Left renal pelvis (tissue), 4 donors: ENCODE measurements around the gene TRMT44. TPM values are rescaled to one million over a fixed set of nuclear protein-coding genes. Genes with fewer than 3 reads are reported as not detected.
"Not testable (repeated sequence)": the region's sequence is repeated elsewhere in the genome, so short reads cannot be mapped to it uniquely, and the experiment has no call there.

Source experiments
- DNase-seq, 4 donors: peaks; one replicate each; pipeline ENCODE4 v3.0.0-alpha.2; 2013; ENCODE audit warnings: low read depth in 4 of 4, low spot score in 3 of 4
- polyA plus RNA-seq, 4 donors: library from polyadenylated mRNA; unstranded; fragments of 120-200 nt; gene quantifications; one replicate each; pipeline ENCODE4 v1.2.1, GENCODE V29; 2013; ENCODE audit not compliant: insufficient read length in 4 of 4

TRMT44 gene
- polyA plus RNA-seq, 4 donors, result 11.4 to 20.0 (median 14.1) TPM

DNA sequence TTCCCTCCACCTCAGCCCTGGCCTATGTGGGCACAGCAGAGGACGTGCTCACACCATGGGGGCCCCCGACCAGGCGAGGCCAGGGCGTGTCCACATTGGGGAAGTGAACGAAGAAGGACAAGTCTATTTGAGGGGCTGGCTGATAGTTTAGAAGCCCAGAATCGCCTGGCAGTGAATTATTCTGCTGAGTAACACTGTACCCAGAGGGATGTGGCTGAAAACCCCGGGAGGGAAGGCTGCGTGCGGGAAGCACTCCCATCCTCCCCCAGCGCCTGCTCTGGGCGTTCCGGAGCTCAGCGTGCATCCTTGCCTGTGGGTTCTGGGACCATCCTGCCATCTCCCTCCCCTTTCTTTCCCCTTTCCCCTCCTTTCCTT is 66.6 kb downstream of the TRMT44 start:
- DNase-seq, result no peak

DNA sequence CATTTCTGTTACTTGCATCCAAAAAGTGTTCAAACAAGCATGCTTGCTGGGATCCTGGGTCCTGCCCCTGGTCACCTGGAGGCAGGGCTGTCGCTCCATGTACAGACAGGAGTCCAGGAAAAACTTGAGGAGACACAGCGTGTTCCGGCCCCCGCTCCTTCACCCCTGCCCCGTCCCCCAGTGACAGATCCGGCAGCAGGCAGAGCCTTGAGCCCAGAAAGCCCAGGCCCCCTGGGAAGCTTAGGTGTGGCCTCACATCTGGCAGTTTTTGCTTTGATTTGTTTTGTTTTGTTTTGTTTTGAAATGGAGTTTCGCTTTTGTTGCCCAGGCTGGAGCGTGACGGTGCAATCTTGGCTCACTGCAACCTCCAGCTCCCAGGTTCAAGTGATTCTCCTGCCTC is 67.0 kb downstream of the TRMT44 start:
- no peak for DNase-seq

DNA sequence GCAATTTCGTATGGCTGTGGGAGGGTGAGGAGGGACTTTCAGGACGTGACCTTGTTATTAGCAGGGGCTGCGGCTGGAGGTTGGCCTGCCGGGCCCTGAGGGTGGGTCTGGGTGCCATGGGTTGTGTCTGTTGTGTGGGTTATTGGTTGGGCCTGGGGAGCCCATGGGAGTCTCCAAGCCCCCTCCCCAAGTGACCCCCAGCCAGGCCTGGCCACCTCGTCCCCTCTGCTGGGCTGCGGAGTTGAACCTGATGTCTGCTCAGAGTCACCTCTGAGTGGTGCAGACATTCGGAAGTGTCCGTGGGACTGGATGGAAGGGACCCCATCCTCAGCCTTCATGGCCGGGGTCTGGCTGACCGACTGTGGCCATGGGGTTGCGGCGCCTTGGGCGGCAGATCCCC is 67.7 kb downstream of the TRMT44 start:
- DNase-seq, result no peak

DNA sequence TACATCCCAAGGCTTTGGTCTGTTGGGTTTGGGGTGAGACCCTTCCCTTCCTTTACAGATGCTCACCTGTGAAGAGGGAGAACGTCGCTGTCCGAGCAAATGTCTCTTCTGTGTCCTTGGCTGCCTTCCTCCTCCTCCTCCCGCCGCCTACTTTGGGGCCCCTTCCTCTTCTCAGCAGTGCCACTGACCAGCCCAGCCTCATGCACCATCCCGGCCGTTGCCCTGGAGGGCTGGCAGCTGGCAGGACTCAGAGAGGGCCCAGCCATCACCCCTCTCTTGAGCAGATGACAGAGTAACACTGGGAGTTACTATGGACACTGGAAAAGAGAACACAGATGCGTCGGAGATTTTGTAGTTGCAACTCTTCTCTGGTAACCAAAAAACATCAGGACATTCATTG is 68.2 kb downstream of the TRMT44 start:
- DNase-seq, result no peak

DNA sequence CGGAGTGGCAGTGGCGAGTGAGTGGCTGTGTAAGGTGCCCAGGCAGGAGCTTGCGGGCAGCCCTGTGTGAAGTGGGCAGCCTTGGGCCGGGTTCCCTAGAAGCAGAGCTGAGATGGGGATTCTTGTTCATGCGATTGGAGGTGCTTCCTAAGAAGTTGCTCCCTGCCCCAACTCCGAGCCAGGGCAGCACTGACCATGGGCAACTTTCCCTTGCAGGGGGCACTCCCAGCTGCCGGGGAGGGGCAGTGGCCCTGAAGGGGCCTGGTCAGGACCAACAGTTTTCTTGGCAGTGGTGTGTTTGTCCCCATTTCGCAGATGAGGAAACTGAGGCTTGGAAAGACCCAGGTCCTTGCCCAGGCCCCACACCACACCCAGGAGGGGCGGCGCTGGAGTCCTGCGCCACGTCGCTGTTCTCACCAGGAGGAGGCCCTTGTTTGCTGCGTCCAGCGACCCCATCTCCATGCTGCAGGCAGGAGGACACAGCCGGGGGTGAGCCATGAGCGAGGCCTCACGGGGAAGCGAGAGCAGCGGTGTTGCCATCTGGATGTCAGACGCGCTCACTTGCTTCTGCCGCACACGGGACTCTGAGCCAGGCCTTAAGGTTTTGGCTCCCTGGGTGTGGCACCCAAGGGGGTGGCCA is 68.9 kb downstream of the TRMT44 start:
- DNase-seq, result no peak

DNA sequence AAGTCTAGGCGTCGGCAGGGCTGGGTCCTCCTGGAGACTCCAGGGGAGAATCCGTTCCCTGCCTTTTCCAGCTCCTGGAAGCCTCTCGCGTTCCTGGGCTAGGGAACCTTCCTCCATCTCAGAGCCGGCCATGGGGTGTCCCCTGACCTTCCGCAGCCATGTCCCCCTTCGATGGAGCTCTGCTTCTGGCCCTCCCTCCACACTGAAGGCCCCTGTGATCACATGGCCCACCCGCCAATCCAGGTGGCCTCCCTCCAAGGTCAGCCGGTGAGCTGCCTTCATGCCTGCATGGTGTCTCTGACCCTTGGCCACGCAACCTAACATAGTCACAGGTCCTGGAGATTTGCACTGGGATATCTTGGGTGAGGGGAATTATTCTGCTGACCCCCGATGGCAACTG is 69.6 kb downstream of the TRMT44 start:
- DNase-seq, result no peak

DNA sequence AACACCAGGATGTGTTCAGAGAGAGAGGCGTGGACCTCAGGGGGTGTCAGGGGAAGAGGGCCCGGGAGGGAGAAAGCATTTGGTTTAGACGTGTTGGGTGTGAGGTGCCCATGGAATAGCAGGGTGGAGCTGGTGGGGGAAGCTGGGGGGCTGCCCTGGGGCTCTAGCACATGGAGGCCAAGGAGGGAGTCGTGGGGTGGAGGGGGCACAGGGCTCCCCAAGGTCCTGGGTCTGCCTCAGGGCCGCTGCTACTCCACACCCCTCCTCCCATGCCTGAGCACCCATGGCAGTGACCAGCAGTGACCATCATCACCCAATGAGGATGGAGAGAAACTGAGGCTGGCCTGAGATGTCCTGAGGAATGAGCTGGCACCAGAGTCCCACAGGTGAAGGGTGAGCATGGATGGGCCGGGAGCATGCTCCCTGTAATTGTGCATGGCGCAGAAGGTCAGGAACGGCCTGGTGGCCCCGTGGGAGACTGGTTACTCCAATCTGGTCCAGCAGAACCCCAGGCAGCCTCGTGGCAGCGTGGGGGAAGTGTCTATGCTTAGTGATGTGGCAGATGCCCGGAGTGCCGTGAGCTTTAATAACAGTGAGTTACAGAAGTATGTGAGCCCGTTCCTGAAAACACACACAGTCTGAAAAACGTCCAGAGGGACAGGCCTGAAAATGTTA is 70.2 kb downstream of the TRMT44 start:
- DNase-seq, result no peak

DNA sequence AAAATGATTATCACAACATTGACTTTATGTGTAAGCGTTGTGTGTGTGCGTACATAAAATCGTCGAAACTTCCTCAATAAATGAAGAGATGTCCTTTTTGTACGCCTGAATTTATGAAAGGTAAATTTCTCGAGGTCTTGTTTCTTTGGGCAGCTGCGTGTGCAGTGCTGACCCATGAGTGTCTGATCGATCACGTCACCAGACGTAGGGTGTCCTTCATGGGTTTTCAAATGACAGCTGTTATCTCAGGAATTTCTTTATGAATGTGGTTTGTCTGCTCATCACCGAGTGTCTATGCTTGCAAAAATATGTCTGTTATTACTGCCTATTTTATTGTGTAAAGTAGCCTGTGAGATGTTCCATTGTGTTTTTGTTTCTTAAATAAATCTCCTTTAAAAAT is 71.9 kb downstream of the TRMT44 start:
- DNase-seq, result no peak

DNA sequence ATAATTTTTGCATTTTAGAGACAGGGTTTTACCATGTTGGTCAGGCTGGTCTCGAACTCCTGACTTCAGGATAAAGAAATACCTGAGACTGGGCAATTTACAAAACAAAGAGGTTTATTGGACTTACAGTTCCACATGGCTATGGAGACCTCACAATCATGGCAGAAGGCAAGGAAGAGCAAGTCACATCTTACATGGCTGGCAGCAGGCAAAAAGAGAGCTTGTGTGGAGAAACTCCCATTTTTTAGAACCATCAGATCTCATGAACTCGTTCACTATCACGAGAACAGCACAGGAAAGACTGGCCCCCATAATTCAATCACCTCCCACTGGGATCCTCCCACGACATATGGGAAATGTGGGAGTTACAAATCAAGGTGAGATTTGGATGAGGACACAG is 72.5 kb downstream of the TRMT44 start:
- not testable (repeated sequence) for DNase-seq

DNA sequence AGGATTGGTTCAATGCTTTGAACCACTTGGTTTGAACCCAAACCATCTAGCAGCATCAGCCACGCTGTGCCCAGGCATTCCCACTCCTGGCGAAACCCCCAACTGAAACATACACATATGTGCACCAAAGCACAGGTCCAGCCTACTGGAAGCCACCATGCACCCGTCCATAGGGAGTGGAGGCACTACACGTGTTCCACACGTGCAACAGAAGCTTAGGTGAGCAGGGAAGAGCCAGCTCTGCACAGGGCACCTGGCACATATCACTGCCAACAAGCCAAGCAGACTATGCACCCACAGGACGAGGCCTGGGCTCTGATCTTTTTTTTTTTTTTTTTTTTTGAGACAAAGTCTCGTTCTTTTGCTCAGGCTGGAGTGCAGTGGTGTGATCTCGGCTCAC is 73.4 kb downstream of the TRMT44 start:
- DNase-seq, result no peak

DNA sequence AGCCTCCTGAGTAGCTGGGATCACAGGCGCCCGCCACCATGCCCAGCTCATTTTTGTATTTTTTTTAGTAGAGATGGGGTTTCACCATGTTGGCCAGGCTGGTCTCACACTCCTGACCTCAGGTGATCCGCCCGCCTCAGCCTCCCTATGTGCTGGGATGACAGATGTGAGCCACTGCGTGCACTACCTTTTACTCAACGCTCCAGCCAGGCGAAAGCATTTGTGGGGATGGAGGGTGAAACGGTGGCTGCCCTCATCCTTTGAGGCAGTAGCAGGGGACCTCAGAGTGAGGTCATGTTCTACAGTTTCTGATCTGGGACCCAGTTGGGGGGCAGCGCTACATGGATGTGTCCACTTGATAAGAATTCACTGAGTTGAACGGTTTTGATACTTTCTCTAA is 73.8 kb downstream of the TRMT44 start:
- no peak for DNase-seq

DNA sequence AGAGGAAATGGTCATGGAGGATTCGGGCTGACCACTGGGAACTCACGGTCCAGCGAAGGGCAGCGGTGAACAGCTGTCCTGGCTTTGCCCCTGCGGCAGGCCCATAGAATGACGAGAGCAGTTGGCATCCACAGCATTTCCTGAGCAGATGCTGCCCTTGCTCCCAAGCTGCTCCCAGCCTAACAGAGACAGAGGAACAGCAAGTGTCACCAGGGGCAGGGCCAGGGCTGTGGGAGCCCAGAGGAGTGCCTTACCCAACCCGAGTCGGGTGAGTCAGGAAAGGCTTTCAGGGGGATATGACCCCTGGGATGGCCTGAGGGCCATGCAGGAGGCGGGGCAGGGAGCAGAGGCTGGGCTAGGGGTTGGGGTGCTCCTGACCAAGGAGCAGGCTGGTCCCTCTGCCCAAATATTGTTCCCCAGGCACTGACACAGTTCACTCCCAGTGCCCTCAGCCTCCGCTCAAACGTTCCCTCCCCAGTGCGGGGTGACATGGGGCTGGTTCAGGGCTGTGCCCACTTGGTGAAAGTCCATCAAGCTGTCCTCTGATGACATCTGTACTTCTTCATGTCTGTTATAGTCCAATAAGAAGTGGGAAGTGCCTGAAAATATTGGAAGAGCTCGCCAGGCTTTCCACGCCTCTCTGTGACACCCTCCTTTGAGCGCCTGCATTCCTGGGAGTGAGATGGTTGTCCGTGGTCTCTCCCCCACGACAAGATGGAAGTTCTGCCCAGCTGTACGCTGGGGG is 74.9 kb downstream of the TRMT44 start:
- no peak for DNase-seq

DNA sequence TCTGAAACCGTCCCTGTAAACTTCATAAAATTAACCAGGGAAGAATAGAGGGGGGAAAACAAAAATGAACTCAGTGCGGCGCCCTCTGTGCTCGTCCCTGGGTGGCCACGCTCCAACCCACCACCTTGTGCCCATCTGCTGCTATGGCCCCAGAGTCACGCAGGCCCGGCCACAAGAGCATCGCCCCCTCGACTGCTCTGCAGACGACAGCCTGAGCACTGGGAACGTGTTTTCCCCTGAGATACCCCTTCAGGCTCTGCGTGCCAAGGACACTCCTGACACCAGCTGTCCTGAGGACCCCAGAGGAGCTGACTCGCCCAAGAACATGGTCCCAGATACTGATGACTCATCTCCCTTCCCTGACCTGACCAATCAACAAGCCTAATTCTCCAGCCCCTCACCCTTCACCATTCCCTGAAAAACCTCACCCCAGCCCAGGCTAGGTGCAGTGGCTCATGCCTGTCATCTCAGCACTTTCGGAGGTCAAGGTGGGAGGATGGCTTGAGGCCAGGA is 75.5 kb downstream of the TRMT44 start:
- no peak for DNase-seq

DNA sequence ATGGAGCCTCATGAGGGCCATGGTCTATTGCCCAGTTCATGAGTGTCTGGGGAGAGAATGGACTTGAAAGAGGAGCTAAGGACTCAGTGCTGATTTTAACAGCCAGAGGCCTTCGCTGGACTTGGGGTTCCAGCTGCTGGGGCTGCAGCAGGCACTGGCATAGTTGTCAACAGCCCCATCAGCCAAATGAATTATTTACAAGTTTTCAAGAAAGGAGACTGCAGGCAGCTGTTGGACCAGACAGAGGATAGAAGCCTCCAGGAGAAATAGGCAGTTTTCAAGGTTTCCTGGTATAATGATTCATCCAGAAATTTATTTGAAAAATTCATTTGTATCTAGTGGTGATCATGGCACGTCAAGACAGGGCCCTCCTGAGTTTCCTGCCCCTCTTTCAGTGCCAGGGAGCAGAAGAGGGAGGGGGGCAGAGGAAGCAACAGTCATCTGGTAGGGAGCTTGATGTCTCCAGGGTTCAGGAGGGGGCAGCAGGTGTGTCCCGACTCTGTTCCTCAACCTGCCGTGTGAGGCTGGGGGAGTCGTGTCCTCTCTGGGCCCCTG is 76.5 kb downstream of the TRMT44 start:
- DNase-seq, result no peak

DNA sequence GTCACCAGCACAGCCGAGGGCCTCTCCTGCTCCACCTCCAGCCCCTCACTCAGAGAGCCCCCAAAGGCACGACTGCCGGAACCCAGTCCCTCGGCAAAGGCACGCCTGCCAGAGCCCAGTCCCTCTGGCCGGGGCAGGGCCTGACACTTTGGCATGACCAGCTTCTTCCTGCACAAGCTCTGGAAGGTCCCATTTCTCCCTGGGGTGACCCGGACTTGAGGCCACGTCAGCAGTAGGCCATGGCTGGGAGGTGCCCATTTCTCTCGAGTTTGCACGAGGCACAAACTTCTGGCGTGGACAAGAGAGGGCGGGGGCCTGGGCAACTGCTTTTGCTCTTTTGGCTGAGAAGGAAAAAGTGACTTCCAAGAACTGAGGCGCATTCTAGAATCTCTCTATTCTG is 77.4 kb downstream of the TRMT44 start:
- DNase-seq, result no peak

DNA sequence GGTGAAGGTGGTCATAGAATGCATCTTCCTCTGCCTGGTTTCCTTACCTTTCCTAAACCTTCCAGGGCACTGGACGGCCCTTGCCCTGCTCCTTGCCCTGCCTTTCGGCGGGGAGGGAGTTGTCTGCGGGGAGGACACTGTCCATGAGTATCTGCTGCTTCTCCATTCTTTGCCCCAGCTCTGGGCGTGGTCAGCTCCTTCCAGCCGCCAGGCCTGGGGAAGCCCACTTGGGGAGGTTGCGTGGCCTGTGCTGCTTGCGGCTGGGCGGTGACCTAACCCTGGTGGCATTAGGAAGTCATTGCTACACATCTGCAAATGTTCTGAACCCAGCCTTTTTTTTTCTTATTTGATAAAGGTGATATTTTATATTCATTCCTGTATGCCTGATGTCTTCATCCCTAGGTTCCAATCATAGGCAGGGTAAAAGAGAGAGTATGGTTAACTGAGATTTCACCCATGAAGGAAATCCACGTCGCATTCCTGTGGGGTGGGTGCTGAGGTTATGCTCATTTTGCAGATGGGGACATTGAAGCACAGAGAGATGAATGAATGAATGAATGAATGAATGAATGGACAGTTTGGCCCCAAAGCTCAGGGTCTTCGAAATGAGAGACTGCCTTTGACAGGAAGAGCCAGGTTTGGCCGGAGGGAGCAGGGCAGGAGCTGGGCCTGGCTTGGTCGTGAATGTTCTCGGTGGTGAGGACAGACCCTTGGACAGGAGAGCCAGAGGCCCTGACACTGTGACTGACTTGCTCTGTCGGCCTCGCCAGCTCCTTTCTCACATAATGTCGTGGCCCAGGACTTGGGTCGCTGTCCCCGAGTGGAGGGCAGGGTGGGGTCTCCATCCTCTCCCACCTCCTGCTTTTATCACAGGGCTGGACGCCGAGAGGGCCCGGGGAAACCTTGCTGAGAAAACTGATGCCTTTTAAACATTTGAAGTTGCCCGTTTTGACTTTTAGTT is 81.9 kb downstream of the TRMT44 start:
- no peak for DNase-seq

DNA sequence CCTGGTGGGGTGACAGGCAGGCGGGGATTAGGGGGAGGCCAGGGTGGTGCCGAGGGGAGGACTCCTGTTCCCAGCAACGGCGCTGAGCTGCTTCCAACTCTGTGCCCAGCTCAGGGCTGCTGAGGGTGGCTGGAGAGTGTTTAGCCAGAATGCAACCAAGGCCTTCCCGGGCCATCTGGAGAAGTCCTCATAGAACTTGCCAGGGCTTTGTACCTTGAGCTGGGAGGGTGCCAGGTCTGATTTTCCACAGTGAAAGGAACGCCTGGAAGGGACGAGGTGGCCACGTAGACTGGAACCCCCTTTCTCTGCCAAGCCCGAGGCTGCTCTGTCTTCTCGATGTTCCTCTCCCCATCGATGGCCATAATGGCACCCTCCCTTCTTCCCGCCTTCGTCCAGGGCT is 82.6 kb downstream of the TRMT44 start:
- DNase-seq, result no peak

DNA sequence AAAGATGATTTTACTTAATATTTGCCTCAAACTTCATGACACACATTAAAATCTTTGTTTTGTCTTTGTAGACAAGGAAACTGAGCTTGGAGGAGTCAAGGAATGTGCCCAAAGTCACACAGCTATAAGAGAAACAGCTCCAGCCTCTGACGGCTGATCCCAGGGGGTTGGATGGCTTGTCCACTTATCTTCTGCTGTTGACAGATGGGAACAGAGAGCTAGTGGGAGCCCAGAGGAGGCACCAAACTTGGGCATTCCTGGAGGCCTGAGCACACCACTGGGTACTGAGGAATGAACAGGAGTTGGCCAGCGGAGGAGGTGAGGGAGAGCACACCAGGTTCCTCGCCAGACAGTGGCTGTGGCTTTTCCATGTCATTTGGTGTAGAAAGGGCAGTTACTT is 83.2 kb downstream of the TRMT44 start:
- DNase-seq, result no peak

DNA sequence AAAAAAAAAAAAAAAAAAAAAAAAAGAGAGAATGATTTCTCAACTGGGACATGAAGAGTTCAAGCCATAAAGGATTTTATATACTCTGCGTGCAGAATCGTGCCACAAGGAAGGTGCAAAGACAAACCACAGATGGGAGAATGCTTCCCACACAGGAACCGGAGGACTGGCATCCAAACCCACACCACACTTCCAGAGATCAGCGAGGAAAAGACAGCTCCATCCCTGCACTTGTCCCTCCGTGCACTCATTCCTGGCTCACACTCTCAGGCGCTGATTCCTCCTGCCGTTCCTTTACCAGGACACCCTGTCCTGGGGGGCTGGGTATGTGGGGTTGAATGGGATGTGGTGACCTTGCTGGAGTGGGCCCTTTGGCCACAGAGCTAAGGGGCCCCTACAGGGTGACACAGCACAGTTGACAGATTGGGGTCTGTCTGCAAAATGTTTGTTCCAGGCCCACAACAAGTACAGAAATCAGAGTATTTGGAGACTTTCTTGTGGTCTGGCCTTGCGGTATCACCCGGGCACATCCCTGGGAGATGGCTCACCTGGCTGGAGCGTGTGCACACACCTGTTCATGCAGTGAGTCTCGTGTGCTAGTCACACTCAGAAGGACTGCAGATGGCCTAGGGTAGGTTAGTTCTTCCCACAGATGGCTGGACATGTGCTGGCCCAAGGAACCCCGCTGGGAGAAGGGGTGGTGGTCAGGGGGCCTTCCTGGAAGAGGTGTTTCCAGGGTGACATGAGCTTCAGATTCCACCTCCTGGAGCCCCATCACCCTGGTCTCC is 84.2 kb downstream of the TRMT44 start:
- no peak for DNase-seq
